HG03097 (cell line): Measurements from ENCODE around the gene KRTAP10-5.
"Not testable (repeated sequence)": the region's sequence is repeated elsewhere in the genome, so short reads cannot be mapped to it uniquely, and the experiment has no call there.

ENCODE experiments used
- ATAC-seq: cut with Tn5 transposase; IDR thresholded peaks from one replicate; pipeline ENCODE4 v1.9.1; 2021; ENCODE audit not compliant: unreplicated experiment, low FRiP score

The KRTAP10-5 gene

DNA sequence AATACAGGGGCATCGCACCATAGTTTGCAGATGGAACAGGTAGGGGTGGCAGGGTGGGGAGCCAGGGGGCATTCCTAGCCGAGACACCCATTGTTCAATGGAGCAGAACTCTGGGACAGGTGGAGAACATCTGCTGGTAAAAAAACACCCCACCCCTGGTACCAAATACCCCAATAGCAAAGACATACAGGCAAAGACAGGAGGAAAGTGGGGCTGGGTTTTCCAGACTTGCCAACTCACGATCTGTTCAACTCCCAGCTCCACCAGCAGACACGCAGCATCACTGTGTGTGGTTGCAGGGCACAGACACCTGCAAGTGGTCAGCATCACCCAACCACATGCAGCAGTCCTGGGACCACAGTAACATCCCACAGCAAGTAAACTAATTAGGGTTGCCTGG, 31.1 kb upstream of the KRTAP10-5 start:
- no peak for ATAC-seq

DNA sequence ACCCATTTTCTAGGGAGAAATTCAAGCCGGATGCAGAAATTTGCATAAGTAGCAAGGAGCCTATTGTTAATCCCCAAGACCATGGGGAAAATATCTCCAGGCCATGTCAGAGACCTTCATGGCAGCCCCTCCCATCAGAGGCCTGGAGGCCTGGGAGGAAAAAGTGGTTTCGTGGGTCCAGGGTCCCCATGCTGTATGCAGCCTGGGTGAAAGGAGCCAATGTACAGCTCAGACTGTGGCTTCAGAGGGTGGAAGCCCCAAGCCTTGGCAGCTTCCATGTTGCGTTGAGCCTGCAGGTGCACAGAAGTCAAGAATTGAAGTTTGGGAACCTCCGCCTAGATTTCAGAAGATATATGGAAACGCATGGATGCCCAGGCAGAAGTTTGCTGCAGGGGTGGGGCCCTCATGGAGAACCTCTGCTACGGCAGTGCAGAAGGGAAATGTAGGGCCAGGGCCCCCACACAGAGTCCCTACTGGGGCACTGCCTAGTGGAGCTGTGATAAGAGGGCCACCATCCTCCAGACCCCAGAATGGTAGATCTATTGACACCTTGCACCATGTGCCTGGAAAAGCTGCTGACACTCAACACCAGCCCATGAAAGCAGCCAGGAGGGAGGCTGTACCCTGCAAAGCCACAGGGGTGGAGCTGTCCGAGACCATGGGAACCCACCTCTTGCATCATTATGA, 29.9 kb upstream of the KRTAP10-5 start:
- ATAC-seq: not testable (repeated sequence)

DNA sequence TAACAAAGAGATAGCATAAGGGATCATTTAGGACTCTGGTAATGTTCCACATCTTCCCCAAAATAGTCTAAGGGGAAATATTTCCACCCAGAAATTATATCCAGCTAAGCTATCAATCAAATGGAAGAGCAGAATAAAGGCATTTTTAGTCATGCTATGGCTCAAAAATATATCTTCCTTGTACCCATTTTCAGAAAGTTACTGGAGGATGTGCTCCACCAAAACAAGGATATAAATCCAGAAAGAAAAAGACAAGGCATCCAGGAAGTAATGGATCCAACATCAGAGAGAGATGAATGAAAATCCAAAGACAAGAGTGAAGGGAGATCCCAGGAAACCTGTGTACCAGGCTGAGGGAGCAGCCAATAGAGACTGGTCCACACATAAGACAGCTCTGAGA, 28.8 kb upstream of the KRTAP10-5 start:
- ATAC-seq: no peak

DNA sequence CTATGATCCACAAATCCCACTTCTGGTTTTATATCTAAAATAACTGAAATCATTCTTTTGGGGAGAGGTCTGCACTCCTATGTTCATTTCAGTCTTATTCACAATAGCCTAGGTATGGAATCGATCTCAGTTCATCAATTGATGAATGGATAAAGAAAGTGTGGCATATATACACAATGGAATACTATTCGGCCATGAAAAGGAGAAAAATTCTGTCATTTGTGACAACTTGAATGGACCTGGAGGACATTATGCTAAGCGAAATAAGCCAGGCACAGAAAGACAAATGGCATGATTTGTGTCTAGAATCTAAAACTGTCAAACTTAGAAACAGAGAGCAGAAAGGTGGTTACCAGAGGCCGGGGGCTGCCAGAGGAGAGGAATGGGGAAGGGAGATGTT, 26.1 kb upstream of the KRTAP10-5 start:
- ATAC-seq: no peak

DNA sequence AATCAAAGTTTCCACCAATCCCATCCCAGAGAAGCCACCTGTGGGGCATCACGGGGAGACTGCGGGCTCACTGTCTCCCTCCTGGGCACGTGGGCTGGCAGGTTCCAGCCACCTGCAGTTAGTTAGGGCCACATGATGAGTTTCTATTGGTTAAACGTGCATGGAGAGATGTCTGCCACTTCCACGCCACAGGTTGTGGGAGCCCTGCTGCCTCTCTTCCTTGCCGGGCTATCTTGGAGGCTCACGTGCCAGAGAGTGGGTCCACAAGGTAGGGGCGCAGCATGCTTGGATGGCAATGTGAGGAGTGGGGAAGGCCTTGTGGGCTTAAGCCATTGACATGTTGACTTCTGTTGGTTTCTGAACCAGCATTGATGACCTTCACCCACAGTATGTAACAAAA, 23.5 kb upstream of the KRTAP10-5 start:
- no peak for ATAC-seq

DNA sequence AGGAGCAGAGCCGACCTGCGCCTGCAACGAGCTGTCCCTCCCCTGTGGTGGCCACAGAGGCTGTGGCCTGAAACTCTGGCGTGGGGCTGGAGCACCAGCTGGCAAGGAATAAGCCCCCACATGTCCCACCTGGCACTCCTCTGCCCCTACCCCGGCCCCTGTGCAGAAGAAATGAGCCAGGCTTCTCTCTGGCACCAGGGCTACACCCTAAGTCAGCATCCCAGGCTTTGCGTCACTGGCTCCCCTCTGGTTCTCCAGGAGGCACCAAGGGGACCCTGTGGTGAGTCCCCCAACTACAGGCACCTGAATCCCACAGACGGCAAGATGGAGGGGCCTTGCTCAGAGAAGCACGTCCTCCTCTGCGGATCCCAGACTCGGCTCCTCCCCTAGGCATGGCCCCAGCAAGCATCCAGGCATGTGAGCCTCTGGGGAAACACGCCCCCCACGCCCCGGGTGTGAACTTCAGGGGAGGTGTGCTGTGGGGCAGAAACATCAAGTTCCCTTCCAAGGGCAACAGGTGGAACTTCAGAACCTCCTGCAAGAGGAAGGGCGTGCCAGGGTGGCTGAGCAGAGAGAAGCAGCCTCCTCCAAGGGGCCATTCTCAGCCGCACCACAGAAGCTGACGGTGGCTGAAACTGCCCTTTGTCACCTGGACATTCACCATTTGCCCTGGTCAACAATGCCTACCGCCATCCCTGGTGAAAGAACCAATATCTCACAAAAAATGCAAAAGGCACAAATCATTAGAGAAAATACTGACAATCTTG, 22.9 kb upstream of the KRTAP10-5 start:
- no peak for ATAC-seq

DNA sequence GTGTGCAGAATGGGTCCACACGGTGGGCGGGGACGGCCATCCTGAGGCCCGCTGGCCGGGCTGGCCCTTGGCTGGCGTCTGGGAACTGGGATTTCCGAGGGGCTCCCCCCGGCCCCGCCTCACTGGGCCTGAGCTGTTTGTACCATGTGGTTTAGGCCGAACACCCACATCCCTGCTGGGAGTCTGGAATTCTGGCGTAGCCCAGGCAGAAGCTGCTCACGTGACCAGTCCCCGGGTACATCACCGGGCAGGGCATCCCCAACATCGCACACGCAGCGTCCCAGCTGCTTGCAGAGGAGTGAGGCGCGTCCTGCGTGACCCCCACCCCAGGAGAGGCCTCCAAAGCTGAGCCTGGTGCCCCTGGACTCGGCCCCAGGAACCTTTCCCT, 22.1 kb upstream of the KRTAP10-5 start:
- no peak for ATAC-seq

DNA sequence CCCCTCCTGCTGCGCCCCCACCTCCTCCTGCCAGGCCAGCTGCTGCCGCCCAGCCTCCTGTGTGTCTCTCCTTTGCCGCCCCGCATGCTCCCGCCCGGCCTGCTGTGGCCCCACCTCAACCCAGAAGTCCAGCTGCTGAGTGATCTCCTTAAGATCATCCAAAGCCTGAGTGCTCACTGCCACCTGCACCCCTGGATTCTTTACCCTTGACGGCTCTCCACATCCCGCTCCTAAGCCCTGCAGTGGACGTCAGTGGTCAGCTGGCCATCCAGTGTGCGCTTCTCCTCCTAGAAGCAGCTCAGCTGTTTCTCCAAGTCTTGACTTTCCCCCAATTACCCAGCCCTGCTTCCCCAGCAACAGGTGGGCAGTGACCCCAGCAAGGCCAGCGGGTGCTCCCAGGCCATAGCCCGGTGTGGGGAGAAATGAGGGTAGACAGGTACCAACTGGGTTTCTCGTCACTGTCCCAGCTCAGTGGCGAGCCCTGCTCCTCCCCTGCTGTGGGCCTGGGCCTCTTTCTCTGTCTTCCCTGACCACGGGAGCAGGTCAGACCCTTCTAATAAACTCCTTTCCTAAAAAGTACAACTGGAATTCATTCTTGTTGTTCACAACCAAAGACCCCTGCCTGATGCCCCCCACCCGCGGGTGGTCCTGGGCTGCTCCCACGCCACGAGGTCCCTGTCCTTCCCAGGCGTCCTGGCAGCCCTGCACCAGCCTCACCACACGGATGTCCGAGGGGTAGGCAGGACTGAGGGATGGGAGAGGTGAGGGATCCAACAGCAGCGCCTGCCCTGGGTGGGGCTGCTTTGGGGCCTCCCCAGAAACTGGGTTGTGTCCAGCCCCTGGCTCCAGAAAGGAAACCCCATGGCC, 21.4 kb upstream of the KRTAP10-5 start:
- no peak for ATAC-seq

DNA sequence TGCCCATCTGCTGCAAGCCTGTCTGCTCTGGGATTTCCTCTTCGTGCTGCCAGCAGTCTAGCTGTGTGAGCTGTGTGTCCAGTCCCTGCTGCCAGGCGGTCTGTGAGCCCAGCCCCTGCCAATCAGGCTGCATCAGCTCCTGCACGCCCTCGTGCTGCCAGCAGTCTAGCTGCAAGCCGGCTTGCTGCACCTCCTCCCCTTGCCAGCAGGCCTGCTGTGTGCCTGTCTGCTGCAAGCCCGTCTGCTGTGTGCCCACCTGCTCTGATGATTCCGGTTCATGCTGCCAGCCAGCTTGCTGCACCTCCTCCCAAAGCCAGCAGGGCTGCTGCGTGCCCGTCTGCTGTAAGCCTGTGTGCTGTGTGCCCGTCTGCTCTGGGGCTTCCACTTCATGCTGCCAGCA, 20.7 kb upstream of the KRTAP10-5 start:
- ATAC-seq: not testable (repeated sequence)

DNA sequence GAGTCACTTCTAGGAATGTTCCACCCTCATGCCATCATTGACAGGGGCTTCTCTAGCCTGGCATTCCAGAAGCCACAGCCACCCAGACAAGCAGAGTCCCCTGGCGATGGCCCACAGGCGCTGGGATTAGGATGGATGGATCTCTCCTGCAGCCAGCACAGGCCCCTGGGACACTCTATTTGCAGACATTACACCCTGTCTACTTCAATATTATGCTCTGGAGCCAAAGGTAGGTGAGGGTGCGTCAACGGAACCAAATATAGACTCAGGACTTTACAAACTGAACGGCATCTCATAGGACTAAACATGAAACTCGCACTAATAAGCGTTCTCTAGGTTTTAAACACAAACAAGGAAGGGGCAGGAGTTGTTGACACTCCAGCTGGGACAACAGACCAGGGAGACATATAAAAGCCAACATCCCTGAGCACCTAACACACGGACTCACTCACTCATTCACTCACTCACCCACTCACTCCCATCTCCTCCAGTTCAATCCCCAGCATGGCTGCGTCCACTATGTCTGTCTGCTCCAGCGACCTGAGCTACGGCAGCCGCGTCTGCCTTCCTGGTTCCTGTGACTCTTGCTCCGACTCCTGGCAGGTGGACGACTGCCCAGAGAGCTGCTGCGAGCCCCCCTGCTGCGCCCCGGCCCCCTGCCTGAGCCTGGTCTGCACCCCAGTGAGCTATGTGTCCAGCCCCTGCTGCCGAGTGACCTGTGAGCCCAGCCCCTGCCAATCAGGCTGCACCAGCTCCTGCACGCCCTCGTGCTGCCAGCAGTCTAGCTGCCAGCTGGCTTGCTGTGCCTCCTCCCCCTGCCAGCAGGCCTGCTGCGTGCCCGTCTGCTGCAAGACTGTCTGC, 19.9 kb upstream of the KRTAP10-5 start, which contains the start of gene KRTAP10-7:
TSS of gene KRTAP10-7 (plus strand) at position 480 of the 861 bp plus-strand sequence. CDS start at position 505, 25 bp downstream.
- ATAC-seq: not testable (repeated sequence)

DNA sequence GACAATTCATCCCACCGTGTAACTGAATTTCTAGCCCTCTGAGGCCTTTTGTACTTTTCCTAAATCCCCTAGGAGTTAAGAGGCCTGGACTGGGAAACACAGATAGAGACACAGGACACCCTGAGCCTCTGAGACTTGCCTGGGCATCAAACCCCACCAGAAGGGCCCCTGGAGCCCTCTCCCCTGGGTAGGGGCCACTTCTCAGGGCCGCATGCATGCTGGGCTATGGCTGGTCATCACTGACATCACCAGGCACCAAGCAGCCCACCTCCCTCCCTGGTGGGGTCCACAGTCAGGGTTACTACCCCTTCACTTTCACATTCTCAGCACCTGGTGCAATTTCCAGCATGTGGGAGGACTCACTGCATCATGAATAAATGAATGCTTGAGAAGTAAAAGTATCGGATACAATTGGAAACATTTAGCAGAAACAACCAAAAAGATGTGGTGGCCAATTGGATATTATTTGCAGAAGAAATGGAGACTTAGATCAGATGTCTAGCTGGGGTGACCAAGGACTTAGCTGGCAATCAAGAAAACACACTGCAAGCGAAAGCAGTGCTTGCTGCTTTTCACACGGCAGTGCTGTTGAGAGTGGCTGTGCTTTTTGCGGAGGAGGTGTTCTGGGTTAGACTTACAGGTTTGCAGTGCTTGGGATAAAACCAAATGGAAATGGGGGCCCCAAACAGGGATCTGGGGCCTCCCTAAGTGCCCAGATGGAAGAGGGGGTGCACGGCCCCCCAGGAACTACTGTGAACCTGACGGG, 19.0 kb upstream of the KRTAP10-5 start:
- no peak for ATAC-seq

DNA sequence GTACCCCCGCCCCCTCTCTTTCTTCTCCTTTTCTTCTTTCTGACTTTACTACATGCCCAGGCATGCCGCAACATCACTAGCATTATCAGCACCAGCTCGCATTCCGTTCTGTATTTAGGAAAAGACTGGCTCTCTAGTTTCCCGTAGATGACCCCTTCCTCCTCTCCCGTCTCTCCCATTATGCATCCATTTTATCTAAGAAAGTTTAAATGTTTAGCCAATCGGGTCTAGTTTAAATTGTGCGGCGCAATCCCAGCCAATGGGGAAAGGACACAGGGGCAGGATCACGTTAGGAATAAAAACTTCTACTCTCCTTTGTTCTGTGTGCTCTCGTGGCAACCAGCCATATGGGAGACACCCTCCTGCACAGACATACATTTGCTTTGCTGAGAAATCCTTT, 17.7 kb upstream of the KRTAP10-5 start:
- no peak for ATAC-seq

DNA sequence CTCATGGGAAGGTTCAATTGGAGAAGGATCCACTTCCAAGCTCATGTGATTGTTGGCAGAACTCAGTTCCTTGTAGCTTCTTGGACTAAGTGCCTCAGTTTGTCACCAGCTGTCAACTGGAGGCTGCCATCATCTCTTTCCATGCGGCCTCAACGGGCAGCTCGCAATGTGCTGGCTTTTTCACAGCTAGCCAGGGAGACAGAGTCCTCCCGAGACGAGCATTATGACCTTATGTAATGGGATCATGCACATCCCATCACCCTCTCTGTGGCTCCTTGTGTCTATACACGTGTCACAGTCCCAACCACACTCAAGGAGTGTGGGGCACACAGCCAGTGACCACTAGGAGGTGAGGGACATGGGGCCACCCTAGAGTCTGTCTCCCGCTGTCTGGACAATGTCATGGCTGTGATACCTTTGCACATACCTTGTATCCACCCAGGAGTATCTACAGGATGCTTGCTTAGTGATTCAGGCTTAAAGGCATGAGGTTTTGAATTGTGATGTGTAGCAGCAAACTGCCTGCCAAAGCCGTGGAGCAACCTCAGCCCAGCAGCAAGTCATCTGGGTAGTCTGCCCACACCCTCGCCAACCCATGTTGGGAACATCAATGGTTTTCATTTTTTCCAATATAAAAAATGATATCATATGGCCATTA, 15.8 kb upstream of the KRTAP10-5 start:
- no peak for ATAC-seq

DNA sequence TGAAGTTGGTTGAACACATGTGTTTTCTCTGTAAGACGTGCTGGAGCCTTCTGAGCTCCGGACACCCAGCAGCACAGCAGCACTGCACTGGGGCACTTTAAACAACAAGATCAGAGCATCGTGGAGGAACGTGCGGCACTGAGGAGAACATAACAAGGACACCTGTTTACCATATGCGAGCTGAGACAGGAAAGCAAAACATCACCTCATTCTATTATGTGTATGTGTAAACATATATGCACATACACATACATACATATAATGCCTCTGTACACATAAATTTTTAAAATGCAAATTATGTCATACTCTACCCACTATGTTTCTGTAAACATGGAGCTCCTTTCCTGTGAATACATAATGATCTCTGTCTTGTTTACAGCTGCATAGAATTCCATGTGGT, 15.1 kb upstream of the KRTAP10-5 start:
- ATAC-seq: no peak

DNA sequence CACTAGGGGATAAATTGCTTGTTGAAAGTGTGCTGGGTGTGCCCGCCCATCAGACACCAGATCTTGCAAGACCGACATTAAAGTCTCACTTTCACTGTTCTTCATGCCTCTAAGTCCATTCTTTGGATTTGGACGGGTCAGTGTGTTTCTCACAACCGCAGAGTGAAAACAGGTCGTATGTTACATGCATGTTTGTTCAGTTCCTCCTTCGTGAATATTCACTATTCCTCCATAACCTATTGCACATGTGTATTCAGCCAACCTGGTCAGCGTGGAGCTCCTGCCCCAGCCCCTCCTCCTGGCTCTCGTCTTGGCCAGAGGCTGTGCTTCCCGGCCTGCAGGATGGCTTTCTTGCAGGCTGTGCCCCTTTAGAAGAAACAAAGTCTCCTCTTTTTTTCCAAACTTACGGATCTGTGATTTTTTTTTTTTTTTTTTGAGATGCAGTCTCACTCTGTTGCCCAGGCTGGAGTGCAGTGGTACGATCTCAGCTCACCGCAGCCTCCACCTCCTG, 14.1 kb upstream of the KRTAP10-5 start:
- ATAC-seq: no peak

DNA sequence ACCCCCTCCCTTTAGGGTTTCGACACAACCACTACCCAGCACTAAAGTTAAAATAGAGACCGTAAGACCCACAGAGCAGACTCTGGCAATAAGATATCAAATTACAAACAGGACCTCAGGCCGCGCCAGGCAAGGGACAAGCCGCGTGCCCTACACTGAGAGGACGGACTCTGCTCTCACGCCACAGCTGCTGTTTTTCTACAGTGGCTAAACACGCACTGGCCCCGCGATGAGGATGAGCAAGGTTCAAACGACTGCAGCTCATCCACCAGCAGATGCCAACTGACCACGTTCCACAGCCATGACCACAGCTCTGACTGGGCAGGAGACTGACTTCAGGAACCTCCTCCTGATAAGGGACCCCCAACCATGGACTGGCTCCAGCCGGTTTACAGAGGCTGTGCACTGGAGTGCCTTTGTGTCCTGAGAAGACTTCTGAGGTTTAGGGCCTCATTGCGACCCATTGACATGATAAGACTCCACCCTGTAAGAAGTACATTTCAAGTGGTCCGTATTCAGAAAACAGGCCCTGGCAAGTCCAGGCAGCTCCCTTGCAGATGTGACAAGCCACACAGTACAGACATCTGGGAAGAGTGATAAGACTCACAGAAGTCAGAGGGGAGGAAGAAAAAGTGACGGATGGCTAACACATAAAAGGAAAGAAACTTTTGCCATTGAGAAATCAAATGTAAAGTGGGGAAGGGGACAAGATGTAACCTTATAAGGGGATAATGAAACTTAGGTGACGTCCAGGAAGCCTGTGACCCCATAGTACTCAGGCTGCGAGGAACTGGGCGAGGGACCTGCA, 13.4 kb upstream of the KRTAP10-5 start:
- ATAC-seq: no peak

DNA sequence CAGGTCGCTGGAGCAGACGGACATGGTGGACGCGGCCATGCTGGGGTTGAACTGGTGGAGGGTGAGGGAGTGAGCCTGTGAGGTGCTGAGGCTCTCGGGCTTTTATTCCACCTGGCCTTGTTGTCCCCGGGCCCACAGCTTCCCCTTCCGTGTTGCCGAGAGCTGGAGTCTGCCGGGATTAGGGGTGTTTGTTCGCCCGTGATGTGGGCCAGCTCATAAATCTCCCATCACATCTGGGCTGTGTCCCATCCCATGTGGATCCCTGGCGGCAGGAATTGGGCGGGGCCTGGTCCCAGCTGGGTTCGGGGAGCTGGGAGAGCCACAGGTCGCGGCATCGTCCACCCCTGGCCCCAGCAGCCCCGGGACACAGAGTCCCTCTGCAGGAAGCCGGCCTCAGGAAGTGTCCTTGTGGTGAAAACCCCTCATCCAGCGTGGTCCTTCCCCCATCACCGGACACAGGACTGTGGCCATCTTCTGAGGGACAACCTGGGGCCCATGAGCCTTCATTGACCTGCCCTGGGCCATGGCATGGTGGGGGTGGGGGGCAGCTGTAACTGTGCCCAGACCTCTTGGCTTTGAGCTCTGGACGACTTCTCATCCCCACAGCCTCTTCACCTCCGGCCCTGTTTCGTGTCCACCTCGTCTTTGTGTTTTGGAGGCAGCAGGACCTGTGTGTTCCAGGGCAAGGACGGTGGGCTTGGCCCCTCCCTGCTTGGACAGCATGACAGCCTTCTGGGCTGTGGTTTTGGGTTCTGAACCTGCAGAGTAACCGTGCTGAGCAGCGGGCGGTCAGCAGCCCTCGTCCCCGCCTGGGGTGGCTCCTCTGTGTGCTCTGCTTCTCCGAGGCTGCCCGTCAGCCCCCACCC, 12.3 kb upstream of the KRTAP10-5 start, which contains the start of gene KRTAP10-6:
TSS of gene KRTAP10-6 (minus strand) at position 60 of the 866 bp plus-strand sequence. CDS start at position 39, 21 bp downstream.
- no peak for ATAC-seq
